KBM-7 (cell line): Measurements from ENCODE around the gene ELL2.
A peak's percentile ranks its signal among the peaks of the same experiment; 100 is the strongest.

ENCODE experiments used
- DNase-seq: peaks from one replicate; pipeline ENCODE4 v3.0.0-alpha.2; 2015
- in situ Hi-C: fragments of 300-500 bp; cut with MboI; formaldehyde crosslinking; loops from 2 replicates; pipeline ENCODE4 v1.14.3; 2020; ENCODE audit warnings: low sequenced_read_pairs, low pct_unique_long_range_greater_than_20kb, mixed read lengths

ELL2 gene

DNA sequence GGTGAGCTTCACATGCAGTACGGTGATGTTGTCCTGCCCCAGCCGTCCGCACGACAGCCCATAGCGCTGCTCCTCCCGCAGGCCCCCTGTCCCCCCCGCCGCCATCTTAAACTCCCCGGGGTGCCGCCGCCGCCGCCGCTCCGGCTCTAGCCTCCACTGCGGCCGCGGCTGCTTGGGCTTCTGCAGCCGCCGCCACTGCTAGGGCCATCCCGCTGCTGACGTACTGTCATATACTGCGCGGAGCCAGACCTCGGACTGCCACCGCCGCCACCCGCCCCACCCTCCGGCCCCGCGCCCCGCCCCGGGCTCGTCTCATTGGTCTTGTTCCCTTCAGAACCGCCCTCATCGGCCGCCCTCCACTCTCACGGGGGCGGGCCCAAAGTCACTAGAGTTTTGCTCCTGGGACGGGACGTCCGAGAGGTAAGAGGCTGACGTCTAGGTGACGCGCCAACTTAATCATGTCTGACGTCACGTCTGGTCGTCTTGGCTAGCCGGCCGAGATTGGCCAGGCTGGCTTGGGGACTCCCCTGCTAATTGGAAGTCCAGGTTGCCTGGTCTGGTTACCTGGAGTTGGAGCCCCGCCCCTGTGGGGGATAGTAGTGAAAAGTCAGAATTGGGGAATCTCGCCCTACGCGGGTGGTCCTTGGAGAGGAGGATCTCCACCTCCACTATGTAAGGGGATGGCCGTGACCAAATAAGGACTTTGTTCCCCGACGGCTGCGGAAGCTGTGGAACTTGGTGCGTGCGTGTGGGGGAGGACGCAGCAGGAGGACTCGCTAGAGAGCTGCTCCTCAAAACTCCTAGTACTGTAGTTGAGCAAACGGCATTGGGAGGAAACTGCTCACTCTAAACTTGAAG is at the start of gene ELL2:
ELL2 (minus strand) TSS at position 235 of the 858 bp plus-strand sequence; CDS start at position 105, 130 bp downstream.
- in situ Hi-C loops: no loop called here
- peak; percentile 91 for DNase-seq

DNA sequence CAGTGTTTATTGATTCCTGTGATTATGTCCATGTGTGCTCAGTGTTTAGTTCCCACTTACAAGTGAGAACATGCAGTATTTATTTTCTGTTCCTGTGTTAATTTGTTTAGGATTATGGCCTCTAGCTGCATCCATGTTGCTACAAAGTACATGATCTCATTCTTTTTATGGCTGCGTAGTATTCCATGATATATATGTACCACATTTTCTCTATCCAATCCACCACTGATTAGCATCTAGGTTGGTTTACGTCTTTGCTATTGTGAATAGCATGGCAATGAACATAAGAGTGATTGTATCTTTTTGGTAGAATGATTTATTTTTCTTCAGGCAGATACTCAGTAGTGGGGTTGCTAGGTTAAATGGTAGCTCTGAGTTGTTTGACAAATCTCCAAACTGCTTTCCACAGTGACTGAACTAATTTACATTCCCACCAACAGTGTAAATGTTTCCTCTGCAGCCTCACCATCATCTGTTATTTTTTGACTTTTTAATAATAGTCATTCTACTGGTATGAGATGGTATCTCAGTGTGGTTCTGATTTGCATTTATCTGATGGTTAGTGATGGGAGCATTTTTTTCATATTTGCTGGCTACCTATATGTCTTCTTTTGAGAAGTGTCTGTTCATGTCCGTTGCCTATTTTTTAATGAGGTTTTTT is 47.5 kb upstream of the ELL2 start:
- in situ Hi-C loops: no loop called here
- DNase-seq: no peak

DNA sequence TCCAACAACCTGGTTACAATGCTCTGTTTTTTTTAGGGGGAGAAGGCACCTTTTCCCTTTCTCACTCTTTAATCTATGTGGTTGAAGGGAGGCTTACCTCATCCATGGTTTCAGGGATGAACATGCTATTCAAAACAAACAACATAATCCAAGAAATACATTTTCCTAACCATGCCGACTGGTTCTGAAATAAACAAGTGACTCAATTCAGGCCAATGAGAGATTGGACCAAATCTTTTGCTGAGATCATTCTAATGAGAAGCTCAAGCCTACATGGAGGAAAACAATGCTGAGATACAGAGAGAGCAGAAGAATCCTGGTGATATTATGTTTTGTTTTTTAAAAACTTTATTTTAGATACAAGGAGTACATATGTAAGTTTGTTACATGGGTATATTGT is 46.8 kb upstream of the ELL2 start:
- no peak for DNase-seq
- in situ Hi-C loops: no loop called here

DNA sequence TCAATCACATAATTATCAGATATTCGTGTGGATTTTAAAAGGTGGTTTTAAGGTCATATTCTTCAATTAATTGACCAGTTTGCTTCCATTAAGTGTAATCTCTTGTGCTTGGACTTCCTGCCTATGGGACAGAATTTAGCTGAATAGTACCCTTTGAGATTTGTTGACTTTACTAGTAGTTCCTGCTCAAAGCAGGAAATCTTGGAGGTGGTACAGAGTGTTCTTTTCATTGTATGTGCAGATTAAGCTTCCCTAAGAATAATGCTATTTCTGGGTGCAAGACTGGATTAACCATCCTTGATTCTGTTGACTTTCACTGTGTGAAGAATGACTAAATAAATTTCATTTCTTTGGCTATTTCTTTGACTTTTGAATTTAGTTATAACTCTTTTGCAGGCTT is 45.4 kb upstream of the ELL2 start:
- in situ Hi-C loops: no loop called here
- no peak for DNase-seq

DNA sequence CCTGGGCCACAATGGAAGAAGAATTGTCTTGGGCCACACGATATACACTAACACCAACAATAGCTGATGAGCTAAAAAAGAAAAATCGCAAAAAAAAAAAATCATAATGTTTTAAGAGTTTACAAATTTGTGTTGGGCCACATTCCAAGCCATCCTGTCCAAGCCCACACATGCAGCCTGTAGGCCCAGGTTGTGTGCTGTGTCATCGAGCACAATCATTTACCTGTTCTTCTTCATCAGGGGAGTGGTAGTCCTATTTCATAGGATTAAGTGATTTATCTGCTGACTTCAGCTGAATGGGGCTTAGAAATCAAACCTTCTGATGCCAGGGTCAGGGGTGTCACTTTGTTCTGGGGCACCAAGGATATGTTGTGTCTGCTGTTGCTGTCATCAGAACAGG is 44.6 kb upstream of the ELL2 start:
- no peak for DNase-seq
- in situ Hi-C loops: no loop called here

DNA sequence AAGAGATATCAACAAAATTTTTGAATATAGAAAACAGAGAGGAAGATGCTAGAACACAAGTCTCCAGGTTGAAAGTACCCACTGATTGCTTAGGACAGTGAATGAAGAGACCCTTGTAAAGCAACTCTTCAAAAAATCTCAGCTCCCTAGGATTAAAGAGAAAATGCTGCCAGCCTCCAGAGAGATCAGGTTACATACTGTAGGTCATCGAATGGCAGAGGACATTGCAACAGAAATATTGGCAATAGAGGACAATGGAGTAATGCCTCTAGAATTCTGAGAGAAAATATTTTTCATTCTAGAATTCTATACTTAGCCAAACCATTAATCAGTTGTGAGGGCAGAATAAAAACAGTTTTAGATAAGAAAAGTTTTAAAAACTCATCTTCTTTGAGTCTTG is 43.1 kb upstream of the ELL2 start:
- no peak for DNase-seq
- in situ Hi-C loops: no loop called here

DNA sequence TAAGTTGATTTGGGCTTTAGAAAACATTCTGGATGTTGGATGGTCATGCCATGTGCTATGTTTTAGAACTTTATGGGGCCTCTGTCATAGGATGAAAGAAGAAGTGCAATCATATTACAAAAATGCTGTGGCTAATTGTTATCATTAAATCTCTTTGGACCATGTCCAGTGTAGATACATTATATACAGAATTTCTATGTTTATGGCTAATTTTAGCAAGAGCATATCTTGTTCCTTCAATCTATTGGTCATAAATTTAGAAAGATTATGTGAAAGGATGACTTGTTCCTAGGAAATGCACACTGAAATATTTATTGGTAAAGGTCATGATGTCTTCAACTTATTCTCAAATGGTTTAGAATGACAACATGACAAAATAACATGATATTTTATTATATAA is 42.4 kb upstream of the ELL2 start:
- DNase-seq: no peak
- in situ Hi-C loops: no loop called here

DNA sequence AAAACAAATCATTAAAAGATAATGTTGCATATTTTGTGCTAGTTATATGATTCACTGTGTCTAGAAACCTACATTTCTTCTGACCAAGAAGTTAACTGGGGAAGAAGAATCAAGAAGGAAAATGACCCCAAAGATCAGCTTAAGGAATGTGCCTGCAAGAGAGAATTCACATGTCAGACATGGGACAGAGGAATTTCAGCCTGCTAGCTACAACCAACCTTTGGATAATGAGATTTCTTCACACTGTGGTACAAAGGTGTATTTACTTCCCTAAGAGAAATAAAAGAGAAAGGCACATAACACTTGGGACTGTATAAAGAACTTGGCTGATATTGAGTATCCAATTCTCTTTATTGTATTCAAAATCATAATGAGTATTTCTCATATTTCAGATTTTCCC is 39.6 kb upstream of the ELL2 start:
- no peak for DNase-seq
- in situ Hi-C loops: no loop called here

DNA sequence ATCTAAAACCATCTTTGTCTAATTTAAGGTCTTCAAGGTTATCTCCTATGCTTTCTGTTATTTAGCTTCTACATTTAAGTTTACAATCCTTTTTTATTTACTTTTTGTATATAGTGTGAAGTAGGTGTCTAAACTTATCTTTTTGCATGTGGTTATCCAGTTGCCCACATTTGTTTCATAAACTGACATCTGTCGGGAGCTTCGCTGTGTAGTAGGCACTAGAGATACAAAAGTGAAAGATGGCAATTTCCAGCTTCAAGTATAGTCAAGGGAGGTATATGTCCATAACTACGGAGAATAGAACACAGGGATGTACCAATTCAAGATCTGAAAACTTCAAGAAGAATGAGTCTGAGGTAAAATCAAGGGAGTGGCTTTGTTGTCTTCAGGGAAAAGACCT is 38.7 kb upstream of the ELL2 start:
- in situ Hi-C loops: no loop called here

DNA sequence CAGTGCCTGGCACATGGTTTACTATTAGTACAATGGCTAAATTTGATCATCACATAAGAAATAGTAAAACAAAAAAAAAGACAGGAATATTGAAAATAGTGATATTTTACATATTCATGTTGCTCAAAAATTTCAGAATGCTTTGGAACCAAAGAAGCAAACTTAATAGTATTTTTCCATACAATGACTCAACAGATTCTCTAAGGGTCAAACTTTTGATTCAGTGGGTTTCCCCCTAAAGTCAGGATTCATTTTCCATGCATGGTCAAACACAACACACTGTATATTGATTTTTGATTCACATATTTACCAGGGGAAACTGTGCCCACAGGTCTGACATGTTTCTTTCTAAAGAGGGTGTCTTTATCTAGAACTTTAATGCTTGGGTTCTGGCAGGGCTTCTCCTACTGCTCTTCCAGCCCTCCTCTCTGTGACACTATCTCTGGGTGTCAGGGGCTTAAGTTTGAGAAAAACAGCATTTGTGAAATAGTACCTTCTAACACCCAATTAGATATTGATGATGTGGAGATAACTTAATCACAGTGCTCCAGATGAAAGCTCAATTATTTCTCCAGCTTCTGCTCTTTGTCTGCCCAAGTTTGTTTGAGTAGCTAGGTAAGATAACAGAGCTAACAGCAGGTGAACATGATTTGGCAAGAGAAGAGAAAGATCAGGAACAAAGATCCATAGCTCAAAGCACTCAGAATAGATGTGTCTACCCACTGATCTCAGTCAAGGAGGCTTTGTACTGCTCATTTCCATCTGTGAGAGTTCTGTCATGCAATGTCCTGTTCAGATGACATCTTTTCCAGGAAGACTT is 35.5 kb upstream of the ELL2 start:
- no peak for DNase-seq
- in situ Hi-C loops: no loop called here

More for the DNA sequence above, 38.7 kb upstream of the ELL2 start:
- DNase-seq: no peak

DNA sequence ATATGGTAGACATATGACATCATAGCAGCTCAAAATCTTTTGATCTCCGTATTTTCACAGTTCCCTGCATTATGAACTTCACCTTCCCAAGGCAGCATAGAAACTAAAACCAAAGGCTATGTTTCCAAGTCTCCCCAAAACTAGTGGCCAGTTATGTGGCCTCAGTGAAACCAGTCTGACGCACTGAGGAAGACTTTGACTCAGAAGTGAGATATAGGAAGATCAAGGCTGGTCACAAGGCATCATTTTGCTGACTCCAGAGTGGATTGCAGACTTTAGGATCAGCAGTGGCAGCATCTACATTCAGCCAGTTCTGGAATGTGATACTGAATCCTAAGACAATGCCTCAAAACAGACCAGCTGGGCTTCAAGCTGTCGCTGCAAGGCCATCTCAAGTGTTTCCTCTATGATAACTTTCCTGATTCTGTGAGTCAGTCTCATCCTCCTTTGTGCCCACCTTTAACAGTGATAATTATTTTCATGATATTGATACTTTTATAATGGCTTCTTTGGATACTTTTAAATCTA is 34.4 kb upstream of the ELL2 start:
- in situ Hi-C loops: no loop called here
- DNase-seq: no peak

DNA sequence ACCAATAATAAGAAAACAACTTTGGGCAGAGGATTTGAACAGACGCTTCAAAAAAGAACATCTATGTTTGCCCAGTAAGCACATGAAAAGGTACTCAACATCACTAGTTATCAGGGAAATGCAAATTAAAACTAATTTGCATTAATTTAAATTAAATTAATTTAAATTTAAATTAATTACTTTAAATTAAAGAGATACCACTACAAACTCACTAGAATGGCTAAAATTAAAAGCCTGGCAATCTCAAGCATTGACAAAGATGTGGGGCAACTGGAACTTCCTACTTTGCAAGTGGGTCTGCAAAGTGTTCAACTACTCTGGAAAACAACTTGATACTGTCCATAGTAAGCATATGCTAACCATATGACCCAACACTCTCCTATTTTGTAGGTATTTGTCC is 32.1 kb upstream of the ELL2 start:
- no peak for DNase-seq
- in situ Hi-C loops: no loop called here

DNA sequence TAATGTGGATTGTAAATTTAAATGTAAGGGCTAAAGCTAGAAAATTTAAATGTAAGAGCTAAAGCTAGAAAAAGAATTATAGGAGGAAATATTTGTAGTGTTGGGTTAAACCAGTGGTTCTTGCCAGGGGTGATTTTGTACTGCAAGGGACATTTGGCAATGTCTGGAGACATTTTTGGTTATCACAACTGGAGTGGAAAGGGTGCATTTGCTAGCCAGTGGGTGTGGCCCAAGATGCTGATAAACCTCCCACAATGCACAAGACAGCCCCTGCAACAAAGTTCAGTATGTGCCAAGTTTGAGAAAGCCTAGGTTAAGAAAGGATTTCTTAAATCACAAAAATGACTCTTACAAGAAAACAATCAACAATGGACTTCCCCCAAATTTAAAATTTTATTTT is 31.6 kb upstream of the ELL2 start:
- DNase-seq: no peak
- in situ Hi-C loops: no loop called here

DNA sequence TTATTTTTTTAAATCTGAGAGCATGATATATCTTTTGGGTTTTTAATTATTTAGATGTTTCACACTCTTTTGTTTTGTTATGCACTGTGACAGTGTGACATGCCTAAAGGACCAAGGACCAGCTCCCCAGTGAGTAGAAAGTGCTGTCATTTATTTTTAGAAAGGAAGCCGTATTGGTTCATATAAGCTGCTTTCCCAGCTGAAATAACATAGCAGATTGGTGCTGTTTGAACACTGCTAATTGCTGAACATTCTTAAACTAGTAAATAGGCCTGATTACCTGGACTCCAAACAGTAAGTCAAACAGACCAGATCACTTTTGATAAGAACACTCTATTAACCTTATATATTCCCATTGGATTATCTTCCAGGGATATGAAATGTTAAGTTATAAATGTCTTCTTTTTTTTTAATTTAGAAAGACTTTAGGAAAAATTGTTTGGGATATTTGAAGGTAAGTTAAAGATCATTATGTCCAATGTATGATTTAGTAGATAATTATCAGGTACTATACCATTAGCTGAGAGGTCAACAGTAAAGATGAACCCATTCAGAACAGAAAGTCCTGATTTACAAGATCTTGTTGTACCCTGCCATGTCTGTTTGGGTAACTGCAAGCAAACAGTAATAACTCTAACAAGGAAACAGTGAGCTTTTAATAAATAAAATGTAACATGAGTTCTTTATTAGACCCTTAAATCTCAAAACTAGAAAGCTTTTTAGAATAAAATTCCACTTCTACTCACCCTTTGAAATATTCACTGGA is 27.8 kb upstream of the ELL2 start:
- DNase-seq: no peak

DNA sequence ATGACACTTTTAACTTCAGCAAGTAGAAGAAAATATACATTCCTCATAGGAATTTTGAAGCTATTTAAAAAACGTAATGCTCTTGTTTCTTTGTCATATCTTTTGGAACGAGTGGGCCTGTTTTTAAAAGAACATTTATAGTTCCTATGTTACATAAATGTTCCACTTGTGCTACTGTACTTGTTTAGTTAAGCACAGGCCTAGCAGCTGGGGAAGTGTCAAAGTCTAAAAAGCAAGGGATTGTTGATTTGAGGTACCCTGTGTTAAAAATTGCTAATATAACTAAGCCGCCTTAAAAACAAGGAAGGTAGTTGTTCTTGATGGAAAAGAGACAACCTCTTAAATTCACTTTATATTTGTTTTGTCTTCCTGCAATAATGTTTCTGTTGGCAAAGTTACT is 27.2 kb upstream of the ELL2 start:
- in situ Hi-C loops: no loop called here
- no peak for DNase-seq

More for the DNA sequence above, 27.8 kb upstream of the ELL2 start:
- in situ Hi-C loops: no loop called here

DNA sequence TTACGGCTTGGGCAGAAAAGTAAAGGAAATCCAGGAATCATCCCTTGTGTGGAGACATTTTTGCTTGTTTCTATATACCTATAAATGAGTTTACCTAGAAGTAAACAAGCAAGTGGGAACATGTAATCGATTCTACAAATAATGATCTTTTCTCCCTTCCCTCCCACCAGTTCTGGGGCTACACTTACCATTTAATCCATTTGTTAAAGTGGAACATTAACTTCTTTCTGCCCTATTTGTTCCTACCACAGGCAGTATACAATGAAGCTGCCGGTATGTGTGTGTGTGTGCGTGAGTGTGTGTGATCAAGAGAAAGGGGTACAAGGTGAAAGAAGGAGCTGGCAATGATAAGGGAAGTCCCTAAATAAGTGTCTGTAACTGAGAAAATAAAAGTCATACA is 26.4 kb upstream of the ELL2 start:
- no peak for DNase-seq
- in situ Hi-C loops: no loop called here

DNA sequence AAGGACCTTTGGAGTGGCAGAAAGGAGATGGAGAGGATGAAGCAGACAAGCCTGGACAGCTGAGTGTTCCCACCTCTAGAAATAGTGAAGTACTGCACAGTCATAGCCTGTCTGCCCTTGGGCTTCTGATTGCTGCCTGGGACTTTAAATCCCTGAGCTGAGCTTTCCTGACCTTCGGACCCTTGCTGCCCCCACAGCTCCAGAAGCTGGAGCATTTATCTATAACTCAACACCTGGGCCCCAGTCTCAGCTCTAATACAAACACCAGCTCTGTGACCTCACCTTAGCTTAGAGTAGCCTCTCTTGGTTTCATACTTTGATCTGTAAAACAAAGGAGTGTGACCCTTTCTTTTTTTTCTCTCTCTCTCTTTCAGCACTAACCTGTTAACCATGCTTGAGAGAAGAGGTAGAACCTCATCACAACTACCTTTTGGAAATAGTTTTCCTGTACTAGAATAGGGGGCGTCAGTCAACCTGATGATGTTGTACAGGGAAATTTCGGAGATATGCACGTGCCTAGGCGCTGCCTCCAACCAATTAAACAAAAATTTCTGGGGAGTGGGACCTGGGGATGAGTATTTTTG is 25.4 kb upstream of the ELL2 start:
- in situ Hi-C loops: no loop called here
- no peak for DNase-seq

DNA sequence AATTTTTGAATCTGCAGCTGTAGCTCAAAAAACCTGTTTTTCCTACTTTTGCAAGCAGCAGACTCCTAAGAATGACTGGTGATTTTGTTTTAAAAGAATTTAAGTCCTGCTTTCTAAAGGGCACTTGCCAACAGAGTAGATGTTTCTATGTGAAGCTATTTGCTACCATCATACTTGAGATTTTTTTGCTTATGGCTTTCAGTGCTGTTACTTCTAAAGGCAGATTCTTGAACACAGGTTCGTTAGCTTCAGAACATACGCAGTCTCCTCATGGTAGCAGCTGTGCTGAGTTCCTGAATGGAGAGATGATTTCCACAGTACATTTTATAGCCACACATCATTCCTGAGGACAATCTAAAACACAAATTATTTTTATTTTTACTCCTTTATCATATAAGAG is 24.4 kb upstream of the ELL2 start:
- no peak for DNase-seq

DNA sequence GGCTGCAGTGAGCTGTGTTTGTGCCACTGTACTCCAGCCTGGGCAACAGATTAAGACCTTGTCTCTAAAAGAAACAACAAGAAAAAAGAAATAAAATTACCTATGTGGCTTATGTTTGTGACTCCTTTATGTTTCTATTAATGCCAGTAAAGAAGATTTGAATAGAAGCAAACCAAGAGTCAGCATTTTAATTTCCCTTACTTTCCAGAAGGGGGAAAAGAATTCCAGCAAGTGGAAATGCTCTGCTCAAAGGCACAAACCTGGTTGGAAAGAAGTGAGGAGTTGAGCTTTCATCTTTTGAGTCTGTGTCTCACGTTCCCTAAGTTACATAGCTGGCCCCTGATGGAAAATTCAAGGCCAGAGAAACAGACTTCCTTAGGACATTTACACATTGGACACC is 23.6 kb upstream of the ELL2 start:
- in situ Hi-C loops: no loop called here
- DNase-seq: no peak

More for the DNA sequence above, 24.4 kb upstream of the ELL2 start:
- in situ Hi-C loops: no loop called here
